LoVo (cell line): ENCODE measurements around the gene ZKSCAN5.
"Not testable (repeated sequence)": the region's sequence is repeated elsewhere in the genome, so short reads cannot be mapped to it uniquely, and the experiment has no call there.

Source experiments
- DNase-seq: peaks from one replicate; pipeline ENCODE4 v3.0.0-alpha.2; 2016; ENCODE audit warnings: low spot score

The ZKSCAN5 gene

DNA sequence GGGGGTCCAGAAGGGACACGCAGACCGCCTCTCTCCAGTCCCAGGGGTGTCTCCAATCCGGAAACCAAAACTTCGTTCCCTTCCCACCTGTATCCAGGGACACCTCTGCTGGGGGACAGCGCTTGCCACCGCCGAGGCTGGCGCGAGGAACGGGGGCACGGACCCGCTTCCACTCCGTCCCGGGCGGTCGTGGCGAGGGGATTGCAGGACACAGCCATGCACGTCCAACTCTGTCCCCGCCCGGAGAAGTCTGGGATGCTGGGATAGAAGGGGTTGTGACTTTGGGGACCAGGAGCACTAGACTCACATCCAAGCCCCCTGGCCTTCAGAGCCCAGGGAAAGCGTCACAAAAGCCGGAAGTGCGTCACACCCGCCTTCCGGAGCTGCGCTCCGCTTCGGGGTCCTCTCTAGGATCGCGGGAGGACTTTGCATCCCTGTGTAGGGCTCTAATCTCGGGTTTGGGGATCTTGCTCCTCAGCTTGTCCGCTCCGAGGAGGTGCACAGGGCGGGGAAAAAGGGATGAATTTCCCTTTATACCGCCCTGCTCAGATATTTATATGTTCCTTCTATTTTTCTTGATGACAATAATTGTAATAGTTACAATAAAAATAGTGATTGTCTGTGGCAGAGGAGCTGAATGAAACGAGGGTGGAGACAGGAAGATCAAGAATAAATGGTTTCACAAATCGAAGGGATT, 47.5 kb downstream of the ZKSCAN5 start, which contains the start of gene FAM200A:
TSS of gene FAM200A (minus strand) at position 348 of the 697 bp plus-strand sequence. CDS start 3,707 bp downstream, outside the sequence.
- DNase-seq: peak; percentile 92

DNA sequence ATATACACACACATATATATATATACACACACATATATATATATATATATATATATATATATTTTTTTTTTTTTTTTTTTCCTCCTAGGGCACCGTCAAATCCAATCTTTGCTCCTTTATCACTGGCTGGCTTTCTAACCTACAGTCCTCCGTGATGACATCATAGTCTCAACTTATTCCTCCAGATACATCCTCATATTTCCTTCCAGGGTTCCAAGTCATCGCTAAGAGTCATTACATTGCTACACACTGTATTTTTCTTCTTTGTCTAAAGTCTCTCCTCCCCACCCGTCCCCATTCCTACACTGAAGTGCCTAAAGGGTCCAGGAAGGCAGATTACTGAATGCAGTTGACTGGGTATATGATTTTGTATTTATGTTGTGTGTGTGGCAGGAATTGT, 48.6 kb downstream of the ZKSCAN5 start:
- no peak for DNase-seq

GRCh38 chr7:99554939-99555338, 50.5 kb downstream of the ZKSCAN5 start:
- no peak for DNase-seq

DNA sequence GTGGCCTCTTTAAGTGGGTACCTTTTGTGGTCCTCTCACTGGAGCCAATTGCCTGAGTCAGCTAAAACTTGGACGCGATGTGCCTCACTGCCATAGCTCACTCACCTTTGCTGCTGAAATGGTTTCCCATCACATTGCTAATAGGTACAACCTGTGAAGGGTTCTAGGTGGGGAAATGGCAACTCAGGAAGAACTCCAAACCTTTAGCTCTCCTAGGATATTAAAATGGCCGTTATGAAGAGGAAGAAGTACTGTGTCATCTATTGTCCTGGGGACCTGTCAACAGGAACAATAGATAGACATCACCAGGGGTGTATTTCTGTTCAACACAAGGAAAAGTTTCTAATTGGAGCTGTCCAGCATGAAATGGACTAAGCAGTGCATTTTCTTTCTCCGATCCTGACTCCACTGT, 52.7 kb downstream of the ZKSCAN5 start:
- DNase-seq: no peak

DNA sequence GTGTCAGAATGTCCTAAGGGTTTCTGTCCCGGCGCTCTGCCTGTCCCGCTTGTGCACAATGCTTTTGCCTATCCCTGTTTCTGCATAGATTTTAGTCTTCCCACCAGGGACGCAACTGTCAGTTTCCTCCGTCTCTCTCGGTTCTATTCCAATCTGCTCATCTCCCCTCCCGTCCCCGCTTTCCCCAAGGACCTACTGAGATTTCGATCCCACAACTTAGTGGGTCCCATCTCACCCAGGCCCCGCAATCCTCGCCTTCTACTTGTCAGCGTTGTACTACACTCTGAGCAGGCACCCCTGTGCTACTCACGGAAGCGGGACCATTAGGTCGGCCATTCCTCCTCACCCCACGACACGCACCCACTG, 53.5 kb downstream of the ZKSCAN5 start:
- DNase-seq: no peak

GRCh38 chr7:99558306-99559174, 54.1 kb downstream of the ZKSCAN5 start, which contains the start of gene ZNF655:
ZNF655 (plus strand) TSS chr7:99558642; CDS start chr7:99560560, 1,918 bp downstream.
- DNase-seq: peak; percentile 79

- DNase-seq: no peak
Observed at GRCh38 chr7:99559175-99559915, 54.9 kb downstream of the ZKSCAN5 start.

GRCh38 chr7:99560834-99561736, 56.6 kb downstream of the ZKSCAN5 start:
- DNase-seq: no peak

- no peak for DNase-seq
Observed at GRCh38 chr7:99561737-99562051, 57.2 kb downstream of the ZKSCAN5 start.

DNA sequence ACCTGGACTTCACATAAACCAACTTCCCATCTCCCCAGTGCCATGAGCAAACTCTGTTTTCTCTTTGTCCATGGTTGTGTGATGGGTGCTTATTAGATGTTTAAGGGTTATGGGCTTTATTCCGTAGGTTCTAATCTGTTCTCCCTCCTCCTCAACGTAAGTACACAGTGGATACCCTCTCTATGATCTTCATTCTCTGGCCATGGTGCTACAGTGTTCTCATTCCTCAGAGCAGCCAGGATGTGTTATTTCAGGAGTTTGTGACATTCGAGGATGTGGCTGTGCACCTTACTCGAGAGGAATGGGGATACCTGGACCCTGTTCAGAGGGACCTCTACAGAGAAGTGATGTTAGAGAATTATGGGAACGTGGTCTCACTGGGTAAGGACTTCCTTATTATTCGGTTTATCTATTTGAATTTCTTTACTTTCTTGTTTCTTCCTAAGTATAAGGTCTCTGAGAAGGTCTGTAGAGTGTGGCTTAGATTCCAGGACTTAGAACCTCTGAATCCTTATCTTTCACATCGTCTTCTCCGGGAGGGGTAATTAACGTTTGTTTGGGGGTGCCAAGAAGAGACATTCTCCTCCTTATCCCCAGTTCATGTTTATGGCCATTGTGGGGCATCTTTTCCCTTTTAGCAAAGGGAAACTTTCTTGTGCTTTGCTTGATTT, 57.8 kb downstream of the ZKSCAN5 start:
- DNase-seq: no peak

GRCh38 chr7:99562832-99563231, 58.4 kb downstream of the ZKSCAN5 start:
- DNase-seq: peak; percentile 99

DNA sequence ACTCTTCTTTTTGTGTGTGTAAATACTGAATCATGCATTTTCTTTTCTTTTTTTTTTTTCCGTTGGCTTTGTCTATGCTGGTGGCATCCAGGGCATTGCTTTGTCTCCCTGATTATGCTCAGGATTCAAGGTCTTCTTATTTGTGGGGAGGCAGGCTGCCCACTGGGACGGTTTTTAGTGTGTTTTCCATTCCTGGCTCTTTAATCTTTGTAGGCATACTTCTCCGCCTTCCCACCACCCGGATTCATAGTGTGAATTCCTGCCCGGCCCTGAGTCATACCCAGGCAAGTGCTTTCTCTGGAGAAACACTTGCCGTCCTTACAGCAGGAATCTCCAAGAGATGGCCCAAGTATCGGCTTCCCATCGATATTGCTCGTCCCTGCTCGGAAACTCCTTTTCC, 59.2 kb downstream of the ZKSCAN5 start:
- peak; percentile 63 for DNase-seq

GRCh38 chr7:99568770-99569169, 64.3 kb downstream of the ZKSCAN5 start:
- DNase-seq: not testable (repeated sequence)

DNA sequence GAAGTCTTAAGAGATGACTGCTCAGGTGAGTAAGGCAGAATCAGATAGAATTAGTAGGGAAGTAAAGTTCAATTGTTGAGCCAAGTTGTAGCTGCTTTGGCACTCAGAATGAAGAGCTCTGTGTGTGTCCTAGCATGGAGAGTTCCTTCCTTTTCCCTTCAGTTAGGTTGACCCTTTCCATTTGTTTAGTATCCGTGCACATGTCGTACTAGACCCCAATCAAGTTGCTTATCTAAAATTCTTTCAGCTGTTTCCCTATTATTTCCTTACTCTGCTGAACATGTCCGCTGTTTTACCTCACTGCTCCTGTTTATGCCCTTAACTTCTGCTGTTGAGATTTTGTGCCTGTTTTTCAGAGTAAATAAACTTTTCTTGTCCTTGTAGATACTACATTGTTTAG, 67.3 kb downstream of the ZKSCAN5 start:
- no peak for DNase-seq

DNA sequence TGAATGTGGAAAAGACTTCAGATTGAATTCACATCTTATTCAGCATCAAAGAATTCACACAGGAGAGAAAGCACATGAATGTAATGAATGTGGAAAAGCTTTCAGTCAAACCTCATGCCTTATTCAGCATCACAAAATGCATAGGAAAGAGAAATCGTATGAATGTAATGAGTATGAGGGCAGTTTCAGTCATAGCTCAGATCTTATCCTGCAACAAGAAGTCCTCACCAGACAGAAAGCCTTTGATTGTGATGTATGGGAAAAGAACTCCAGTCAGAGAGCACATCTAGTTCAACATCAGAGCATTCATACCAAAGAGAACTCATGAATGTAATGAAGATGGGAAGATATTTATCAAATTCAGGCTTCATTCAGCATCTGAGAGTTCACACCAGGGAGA, 68.8 kb downstream of the ZKSCAN5 start:
- DNase-seq: no peak

DNA sequence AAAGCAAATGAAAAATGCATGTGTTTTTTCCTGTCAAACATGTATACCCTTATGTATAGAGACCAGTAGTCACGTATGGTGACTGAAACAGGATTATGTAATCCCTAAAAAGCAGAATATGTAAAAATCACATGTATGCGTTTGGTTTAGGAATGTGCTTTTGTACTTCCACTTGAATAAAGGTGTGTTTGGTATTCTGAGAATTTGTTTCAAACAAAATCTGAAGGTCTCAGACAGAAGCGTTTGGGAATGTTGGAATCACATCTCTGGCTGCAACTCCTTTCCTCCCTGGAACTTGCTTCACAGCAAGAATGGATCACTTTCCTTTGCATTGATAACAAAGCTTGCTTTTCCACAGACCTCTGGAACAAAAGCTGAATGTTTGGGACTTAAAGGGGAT, 71.8 kb downstream of the ZKSCAN5 start:
- no peak for DNase-seq

GRCh38 chr7:99579281-99579955, 75.0 kb downstream of the ZKSCAN5 start:
- DNase-seq: no peak

DNA sequence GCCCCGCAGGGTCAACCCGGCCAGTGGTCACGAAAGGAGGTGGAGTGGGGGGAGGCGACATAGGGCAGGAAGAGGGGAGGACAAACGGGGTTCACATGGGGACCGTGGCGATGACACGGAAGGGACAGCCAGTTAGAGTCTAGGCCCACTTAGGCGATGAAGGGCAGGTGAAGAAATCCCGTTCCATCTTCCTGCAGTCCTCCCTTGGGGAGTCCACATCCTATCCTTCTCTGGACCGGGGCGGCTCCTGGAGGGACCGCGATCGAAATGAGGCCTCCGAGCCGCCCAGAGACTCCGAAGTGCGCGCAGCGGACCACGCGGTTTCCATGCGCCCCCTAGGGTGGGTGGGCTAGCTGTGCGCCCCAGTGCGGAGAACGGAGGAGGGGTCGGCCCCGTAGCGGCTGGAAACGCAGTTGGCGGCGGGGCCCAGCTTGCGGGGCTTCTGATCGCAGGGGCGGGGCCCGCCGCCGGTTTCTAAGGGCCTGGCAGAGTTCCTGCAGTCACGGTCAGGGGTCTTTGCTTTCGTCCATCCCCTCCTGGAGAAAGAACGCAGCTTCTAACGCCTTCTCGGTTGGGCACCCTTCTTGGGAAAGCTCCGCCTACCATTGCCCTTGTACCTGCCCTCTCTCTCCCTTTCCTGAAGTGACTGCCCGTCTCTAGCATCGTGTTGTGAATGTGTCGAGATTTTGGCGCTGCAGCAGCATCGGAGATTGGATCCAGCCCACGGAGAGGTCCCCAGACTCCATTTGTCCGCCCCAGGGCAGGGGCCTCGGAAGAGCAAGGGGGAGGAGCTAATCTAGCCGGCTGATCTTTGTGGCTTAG, 75.7 kb downstream of the ZKSCAN5 start:
- DNase-seq: no peak

DNA sequence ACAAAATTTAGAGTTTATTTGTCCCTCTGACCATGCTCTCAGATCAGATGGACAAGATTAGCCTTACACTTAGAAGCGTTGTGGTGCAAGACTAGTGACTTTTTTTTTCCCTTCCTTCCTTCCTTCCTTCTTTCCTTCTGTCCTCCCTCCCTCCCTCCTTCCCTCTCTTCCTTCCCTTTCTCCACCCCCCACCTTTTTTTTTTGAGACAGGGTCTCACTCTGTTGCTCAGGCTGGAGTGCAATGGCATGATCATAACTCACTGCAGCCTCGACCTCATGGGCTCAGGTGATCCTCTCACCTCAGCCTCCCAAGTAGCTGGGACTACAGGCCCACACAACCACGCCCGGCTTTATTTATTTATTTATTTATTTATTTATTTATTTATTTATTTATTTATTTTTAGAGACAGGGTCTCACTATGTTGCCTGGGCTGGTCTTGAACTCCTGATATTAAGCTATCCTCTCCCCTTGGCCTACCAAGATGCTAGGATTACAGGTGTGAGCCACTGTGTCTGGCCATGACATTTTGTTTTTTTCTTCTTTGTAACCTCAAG, 76.4 kb downstream of the ZKSCAN5 start:
- not testable (repeated sequence) for DNase-seq
